ENCODE measurements around the gene SOAT1. TPM values are rescaled to one million over a fixed set of nuclear protein-coding genes. Genes with fewer than 3 reads are reported as not detected.
A peak's percentile ranks its signal among the peaks of the same experiment; 100 is the strongest.

SOAT1 gene
- total RNA-seq, 1 donor from 2014 or later, result 6.1 TPM

GRCh38 chr1:179305450-179305849 lies 11.9 kb downstream of the SOAT1 start:
- no peak for ATAC-seq

GRCh38 chr1:179310291-179310690 lies 16.7 kb downstream of the SOAT1 start:
- no peak for ATAC-seq

GRCh38 chr1:179310721-179311120 lies 17.1 kb downstream of the SOAT1 start:
- ATAC-seq, result peak; percentile 80

GRCh38 chr1:179311149-179311700 lies 17.6 kb downstream of the SOAT1 start:
- no peak for ATAC-seq

- ATAC-seq, result no peak
These were observed 19.4 kb downstream of the SOAT1 start for GRCh38 chr1:179313004-179313403.

GRCh38 chr1:179314928-179315327 lies 21.3 kb downstream of the SOAT1 start:
- no peak for ATAC-seq

GRCh38 chr1:179318491-179318890 lies 24.9 kb downstream of the SOAT1 start:
- ATAC-seq, result no peak

GRCh38 chr1:179321533-179322216 lies 28.1 kb downstream of the SOAT1 start:
- ATAC-seq, result no peak

- ATAC-seq, result no peak
These were observed 29.0 kb downstream of the SOAT1 start for GRCh38 chr1:179322557-179322956.

GRCh38 chr1:179323436-179323835 lies 29.8 kb downstream of the SOAT1 start:
- ATAC-seq, result no peak

GRCh38 chr1:179325836-179326235 lies 32.2 kb downstream of the SOAT1 start:
- no peak for ATAC-seq

- no peak for ATAC-seq
These were observed 33.1 kb downstream of the SOAT1 start for GRCh38 chr1:179326746-179327145.

- no peak for ATAC-seq
These were observed 33.6 kb downstream of the SOAT1 start for GRCh38 chr1:179327196-179327595.

GRCh38 chr1:179327679-179328078 lies 34.1 kb downstream of the SOAT1 start:
- no peak for ATAC-seq

GRCh38 chr1:179329862-179330261 lies 36.3 kb downstream of the SOAT1 start:
- ATAC-seq, result no peak

- ATAC-seq, result no peak
These were observed 40.8 kb downstream of the SOAT1 start for GRCh38 chr1:179334440-179334839.

- no peak for ATAC-seq
These were observed 43.7 kb downstream of the SOAT1 start for GRCh38 chr1:179337288-179337687.

- ATAC-seq, result no peak
These were observed 44.5 kb downstream of the SOAT1 start for GRCh38 chr1:179337942-179338560.

GRCh38 chr1:179340918-179341317 lies 47.3 kb downstream of the SOAT1 start:
- ATAC-seq, result no peak

GRCh38 chr1:179341943-179342547 lies 48.4 kb downstream of the SOAT1 start:
- no peak for ATAC-seq

GRCh38 chr1:179342740-179343404 lies 49.3 kb downstream of the SOAT1 start:
- no peak for ATAC-seq

- ATAC-seq, result no peak
These were observed 57.7 kb downstream of the SOAT1 start for GRCh38 chr1:179351281-179351680.

- ATAC-seq, result no peak
These were observed 58.6 kb downstream of the SOAT1 start for GRCh38 chr1:179352236-179352635.
